Measurements from ENCODE around the gene SH3RF1. TPM values are rescaled to one million over a fixed set of nuclear protein-coding genes. Genes with fewer than 3 reads are reported as not detected.

Gene SH3RF1
- total RNA-seq, 3 donors from 2014 or later (not counting 1 experiment from before 2014, with no cell fraction given): 0.54 to 2.4 (median 1.6) TPM

- Mint-ChIP-seq H3K4me3 (no peak overlapping the region), H3K36me3 (no peaks in the 10 kb centered on the region), H3K27ac (no peak overlapping the region), H3K9me3 (no peaks in the 10 kb centered on the region), H3K4me1 (no peaks in the 10 kb centered on the region), H3K27me3 (ENCODE audit: low read depth in 2 of 2) (no peaks in the 10 kb centered on the region)
- Histone ChIP-seq H3K9me3 (ENCODE audit: control insufficient read depth, insufficient read depth, low read length) (no peaks in the 10 kb centered on the region), H3K4me1 (ENCODE audit: control insufficient read depth, insufficient read depth, low read length) (no peaks in the 10 kb centered on the region), H3K36me3 (ENCODE audit: control insufficient read depth, insufficient read depth, low read length) (no peaks in the 10 kb centered on the region), H3K4me3 (ENCODE audit: low read length) (no peak overlapping the region), H3K27ac (ENCODE audit: low read length) (no peak overlapping the region), H3K27me3 (ENCODE audit: control insufficient read depth, insufficient read depth, low read length) (no peaks in the 10 kb centered on the region)
- DNase-seq (no peak), ATAC-seq (no peak)
- TF ChIP-seq CTCF (IDR thresholded peaks at IDR 0.05): no peak
- intact Hi-C loops (cut with micrococcal nuclease): no loop called here
Observed at GRCh38 chr4:169226565-169226964, 44.2 kb downstream of the SH3RF1 start.

DNA sequence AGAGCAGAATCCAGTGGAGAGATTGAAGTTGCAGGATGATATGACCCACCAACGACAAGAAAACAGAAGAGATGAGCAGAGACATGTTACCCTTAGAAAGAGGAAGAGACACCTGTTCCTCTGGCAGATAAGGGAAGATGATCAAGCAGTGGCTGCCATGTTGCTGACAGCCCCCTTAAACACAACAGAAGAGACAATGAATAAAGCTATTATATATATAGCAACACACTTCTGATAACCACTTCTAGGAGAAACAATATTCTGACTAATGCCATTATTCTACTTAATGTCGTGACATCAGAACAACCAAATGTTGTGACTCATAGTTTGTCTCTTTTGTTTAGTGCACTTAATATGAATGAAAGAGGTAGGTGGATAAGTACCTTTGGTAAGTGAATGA is 44.9 kb downstream of the SH3RF1 start:
- H3K27me3 ChIP-seq (ENCODE audit: control insufficient read depth, insufficient read depth, low read length): no peaks in the 10 kb centered on the region
- intact Hi-C loops (cut with micrococcal nuclease): no loop called here

GRCh38 chr4:169225058-169225751 is 45.6 kb downstream of the SH3RF1 start:
- no peak for ATAC-seq
- Mint-ChIP-seq H3K27me3 (ENCODE audit: low read depth in 2 of 2) (no peaks in the 10 kb centered on the region), H3K4me3 (no peak overlapping the region), H3K9me3 (no peaks in the 10 kb centered on the region), H3K4me1 (no peaks in the 10 kb centered on the region), H3K27ac (no peak overlapping the region), H3K36me3 (no peaks in the 10 kb centered on the region)
- no peaks in the 10 kb centered on the region for H3K36me3 ChIP-seq (ENCODE audit: control insufficient read depth, insufficient read depth, low read length)
- TF ChIP-seq CTCF (IDR thresholded peaks at IDR 0.05): no peak
- H3K4me1 ChIP-seq (ENCODE audit: control insufficient read depth, insufficient read depth, low read length): no peaks in the 10 kb centered on the region
- H3K27me3 ChIP-seq (ENCODE audit: control insufficient read depth, insufficient read depth, low read length): no peaks in the 10 kb centered on the region
- no peaks in the 10 kb centered on the region for H3K9me3 ChIP-seq (ENCODE audit: control insufficient read depth, insufficient read depth, low read length)
- no peak for DNase-seq
- H3K4me3 ChIP-seq (ENCODE audit: low read length): no peak overlapping the region
- 91% methylated on average over 2 of the region's 4 CpGs for whole genome bisulfite sequencing (ENCODE audit: insufficient coverage)
- no peak overlapping the region for H3K27ac ChIP-seq (ENCODE audit: low read length)
- intact Hi-C loops (cut with micrococcal nuclease): no loop called here

More for the DNA sequence above, 44.9 kb downstream of the SH3RF1 start:
- Mint-ChIP-seq H3K27ac (no peak overlapping the region), H3K36me3 (no peaks in the 10 kb centered on the region), H3K27me3 (ENCODE audit: low read depth in 2 of 2) (no peaks in the 10 kb centered on the region), H3K4me3 (no peak overlapping the region), H3K4me1 (no peaks in the 10 kb centered on the region), H3K9me3 (no peaks in the 10 kb centered on the region)
- 0% methylated on average over 1 of the region's 2 CpGs for WGBS (ENCODE audit: insufficient coverage)
- H3K9me3 ChIP-seq (ENCODE audit: control insufficient read depth, insufficient read depth, low read length): no peaks in the 10 kb centered on the region
- no peaks in the 10 kb centered on the region for H3K36me3 ChIP-seq (ENCODE audit: control insufficient read depth, insufficient read depth, low read length)
- H3K27ac ChIP-seq (ENCODE audit: low read length): no peak overlapping the region
- no peak overlapping the region for H3K4me3 ChIP-seq (ENCODE audit: low read length)
- no peaks in the 10 kb centered on the region for H3K4me1 ChIP-seq (ENCODE audit: control insufficient read depth, insufficient read depth, low read length)
- DNase-seq (no peak), ATAC-seq (no peak)
- no peak for TF ChIP-seq CTCF (IDR thresholded peaks at IDR 0.05)

GRCh38 chr4:169222761-169223160 is 48.0 kb downstream of the SH3RF1 start:
- no peak overlapping the region for H3K27ac ChIP-seq (ENCODE audit: low read length)
- WGBS (ENCODE audit: insufficient coverage): 87% methylated on average over 6 of the region's 6 CpGs
- TF ChIP-seq CTCF (IDR thresholded peaks at IDR 0.05): no peak

More at GRCh38 chr4:169222761-169223160, 48.0 kb downstream of the SH3RF1 start:
- ATAC-seq (no peak), DNase-seq (no peak)
- Mint-ChIP-seq H3K9me3 (no peaks in the 10 kb centered on the region), H3K27me3 (ENCODE audit: low read depth in 2 of 2) (no peaks in the 10 kb centered on the region), H3K4me1 (no peaks in the 10 kb centered on the region), H3K4me3 (no peak overlapping the region), H3K36me3 (no peaks in the 10 kb centered on the region), H3K27ac (no peak overlapping the region)
- intact Hi-C loops (cut with micrococcal nuclease): no loop called here
- Histone ChIP-seq H3K27me3 (ENCODE audit: control insufficient read depth, insufficient read depth, low read length) (no peaks in the 10 kb centered on the region), H3K4me1 (ENCODE audit: control insufficient read depth, insufficient read depth, low read length) (no peaks in the 10 kb centered on the region), H3K36me3 (ENCODE audit: control insufficient read depth, insufficient read depth, low read length) (no peaks in the 10 kb centered on the region), H3K9me3 (ENCODE audit: control insufficient read depth, insufficient read depth, low read length) (no peaks in the 10 kb centered on the region), H3K4me3 (ENCODE audit: low read length) (no peak overlapping the region)
